Effector memory CD8-positive, alpha-beta T cell (primary cell): ENCODE data around the gene RAB4A.
A peak's percentile ranks its signal among the peaks of the same experiment; 100 is the strongest.

Experiments
- ATAC-seq: fragments of 150-1000 bp; cut with Tn5 transposase; replicated peaks from 2 replicates; pipeline ENCODE4 v1.10.0; 2021; ENCODE audit warnings: mild to moderate bottlenecking, moderate library complexity
- DNase-seq, 3 experiments: peaks; one replicate each; pipeline ENCODE4 v3.0.0; 2021
- H3K27ac Mint-ChIP-seq, 2 donors: one replicate each; pipeline ENCODE4 v1.8.0; 2022; ENCODE audit warnings: mild to moderate bottlenecking in 2 of 2, mixed read lengths in 2 of 2, moderate library complexity in 2 of 2
- H3K27me3 Mint-ChIP-seq, 2 donors: one replicate each; pipeline ENCODE4 v1.8.0; 2022; ENCODE audit warnings: mixed read lengths in 2 of 2
- H3K36me3 Mint-ChIP-seq: one replicate; pipeline ENCODE4 v1.8.0; 2022; ENCODE audit warnings: mild to moderate bottlenecking, moderate library complexity, mixed read lengths; ENCODE audit not compliant: insufficient read depth
- H3K4me1 Mint-ChIP-seq, 2 donors: one replicate each; pipeline ENCODE4 v1.8.0; 2022; ENCODE audit warnings: low read depth in 2 of 2, mixed read lengths in 2 of 2
- H3K4me3 Mint-ChIP-seq, 2 donors: one replicate each; pipeline ENCODE4 v1.8.0; 2022; ENCODE audit warnings: mild to moderate bottlenecking in 2 of 2, mixed read lengths in 2 of 2, moderate library complexity in 2 of 2
- H3K9me3 Mint-ChIP-seq, 2 donors: one replicate each; pipeline ENCODE4 v1.8.0; 2022; ENCODE audit warnings: mixed read lengths in 2 of 2

Gene RAB4A

GRCh38 chr1:229231754-229232119 is 39.2 kb upstream of the RAB4A start:
- Mint-ChIP-seq H3K4me1 (peaks cover 3 to 7% of the 10 kb centered on the region in 2 donors), H3K27ac (no peak overlapping the region), H3K4me3 (no peak overlapping the region), H3K36me3 (no peaks in the 10 kb centered on the region), H3K27me3 (peaks cover 41 to 58% of the 10 kb centered on the region in 2 donors), H3K9me3 (no peaks in the 10 kb centered on the region)
- ATAC-seq (no peak), DNase-seq (no peak)

- no peak overlapping the region for H3K4me3 Mint-ChIP-seq
- H3K4me1 Mint-ChIP-seq, result no peaks in the 10 kb centered on the region
- no peak for DNase-seq
- no peaks in the 10 kb centered on the region for H3K36me3 Mint-ChIP-seq
- ATAC-seq, result no peak
- peak overlapping the region in 1 of 2 donors; percentile 41 for H3K27ac Mint-ChIP-seq
- H3K27me3 Mint-ChIP-seq, result peaks cover 23 to 67% of the 10 kb centered on the region in 2 donors
- no peaks in the 10 kb centered on the region for H3K9me3 Mint-ChIP-seq
Observed at GRCh38 chr1:229234870-229235472, 35.9 kb upstream of the RAB4A start.

GRCh38 chr1:229237320-229237719 is 33.6 kb upstream of the RAB4A start:
- H3K9me3 Mint-ChIP-seq, result no peaks in the 10 kb centered on the region
- ATAC-seq (no peak), DNase-seq (no peak)
- H3K4me1 Mint-ChIP-seq, result no peaks in the 10 kb centered on the region
- no peak overlapping the region for H3K4me3 Mint-ChIP-seq
- H3K27me3 Mint-ChIP-seq, result peaks cover 15 to 47% of the 10 kb centered on the region in 2 donors
- no peaks in the 10 kb centered on the region for H3K36me3 Mint-ChIP-seq
- no peak overlapping the region for H3K27ac Mint-ChIP-seq

- no peaks in the 10 kb centered on the region for H3K36me3 Mint-ChIP-seq
- H3K4me1 Mint-ChIP-seq, result no peaks in the 10 kb centered on the region
- no peaks in the 10 kb centered on the region for H3K9me3 Mint-ChIP-seq
- DNase-seq (no peak), ATAC-seq (no peak)
- H3K27me3 Mint-ChIP-seq, result peaks cover 15 to 47% of the 10 kb centered on the region in 2 donors
- no peak overlapping the region for H3K4me3 Mint-ChIP-seq
- no peak overlapping the region for H3K27ac Mint-ChIP-seq
Observed at GRCh38 chr1:229238231-229238630, 32.7 kb upstream of the RAB4A start.

- H3K36me3 Mint-ChIP-seq, result no peaks in the 10 kb centered on the region
- H3K27ac Mint-ChIP-seq, result no peak overlapping the region
- DNase-seq (no peak), ATAC-seq (no peak)
- H3K27me3 Mint-ChIP-seq, result peaks cover 14 to 40% of the 10 kb centered on the region in 2 donors
- peaks cover 3 to 5% of the 10 kb centered on the region in 2 donors for H3K9me3 Mint-ChIP-seq
- H3K4me1 Mint-ChIP-seq, result no peaks in the 10 kb centered on the region
- H3K4me3 Mint-ChIP-seq, result no peak overlapping the region
Observed at GRCh38 chr1:229238674-229239415, 32.1 kb upstream of the RAB4A start.

GRCh38 chr1:229240532-229240931 is 30.4 kb upstream of the RAB4A start:
- no peaks in the 10 kb centered on the region for H3K36me3 Mint-ChIP-seq
- H3K27me3 Mint-ChIP-seq, result peaks cover 0 to 26% of the 10 kb centered on the region in 2 donors
- no peaks in the 10 kb centered on the region for H3K4me1 Mint-ChIP-seq
- no peak overlapping the region for H3K27ac Mint-ChIP-seq
- ATAC-seq, result no peak
- DNase-seq, result no peak
- H3K4me3 Mint-ChIP-seq, result no peak overlapping the region
- peaks cover 3 to 7% of the 10 kb centered on the region in 2 donors for H3K9me3 Mint-ChIP-seq

GRCh38 chr1:229241390-229241789 is 29.5 kb upstream of the RAB4A start:
- Mint-ChIP-seq H3K4me3 (no peak overlapping the region), H3K4me1 (no peaks in the 10 kb centered on the region), H3K9me3 (peaks cover 3 to 7% of the 10 kb centered on the region in 2 donors), H3K36me3 (no peaks in the 10 kb centered on the region), H3K27ac (no peak overlapping the region), H3K27me3 (peaks cover 0 to 19% of the 10 kb centered on the region in 2 donors)
- DNase-seq (no peak), ATAC-seq (no peak)

- H3K4me1 Mint-ChIP-seq, result peaks cover 0 to under 1% of the 10 kb centered on the region in 2 donors
- no peak overlapping the region for H3K4me3 Mint-ChIP-seq
- DNase-seq (no peak), ATAC-seq (no peak)
- H3K27me3 Mint-ChIP-seq, result peaks cover 0 to 10% of the 10 kb centered on the region in 2 donors
- peaks cover 3 to 7% of the 10 kb centered on the region in 2 donors for H3K9me3 Mint-ChIP-seq
- H3K27ac Mint-ChIP-seq, result no peak overlapping the region
- no peaks in the 10 kb centered on the region for H3K36me3 Mint-ChIP-seq
Observed at GRCh38 chr1:229243638-229244037, 27.3 kb upstream of the RAB4A start.

GRCh38 chr1:229244091-229244490 is 26.8 kb upstream of the RAB4A start:
- H3K4me3 Mint-ChIP-seq, result no peak overlapping the region
- no peak for DNase-seq
- no peaks in the 10 kb centered on the region for H3K36me3 Mint-ChIP-seq
- ATAC-seq, result no peak
- peaks cover 0 to 6% of the 10 kb centered on the region in 2 donors for H3K27me3 Mint-ChIP-seq
- H3K27ac Mint-ChIP-seq, result no peak overlapping the region
- peaks cover 4% of the 10 kb centered on the region in 2 donors for H3K4me1 Mint-ChIP-seq
- H3K9me3 Mint-ChIP-seq, result peaks cover 3 to 7% of the 10 kb centered on the region in 2 donors

- H3K4me1 Mint-ChIP-seq, result peaks cover 11 to 14% of the 10 kb centered on the region in 2 donors
- no peak overlapping the region for H3K27ac Mint-ChIP-seq
- DNase-seq (no peak), ATAC-seq (no peak)
- H3K27me3 Mint-ChIP-seq, result no peaks in the 10 kb centered on the region
- no peak overlapping the region for H3K4me3 Mint-ChIP-seq
- no peaks in the 10 kb centered on the region for H3K36me3 Mint-ChIP-seq
- H3K9me3 Mint-ChIP-seq, result peaks cover 3 to 7% of the 10 kb centered on the region in 2 donors
Observed at GRCh38 chr1:229247871-229248270, 23.0 kb upstream of the RAB4A start.

- Mint-ChIP-seq H3K9me3 (no peaks in the 10 kb centered on the region), H3K36me3 (peaks cover 2% of the 10 kb centered on the region), H3K4me1 (peaks cover 18 to 23% of the 10 kb centered on the region in 2 donors), H3K4me3 (no peak overlapping the region), H3K27me3 (no peaks in the 10 kb centered on the region), H3K27ac (peak overlapping the region in 1 of 2 donors; percentile 22)
- DNase-seq, result no peak
- ATAC-seq, result no peak
Observed at GRCh38 chr1:229248821-229249817, 21.8 kb upstream of the RAB4A start.

- ATAC-seq, result no peak
- H3K9me3 Mint-ChIP-seq, result no peaks in the 10 kb centered on the region
- H3K36me3 Mint-ChIP-seq, result peaks cover 2% of the 10 kb centered on the region
- H3K27me3 Mint-ChIP-seq, result no peaks in the 10 kb centered on the region
- H3K4me3 Mint-ChIP-seq, result no peak overlapping the region
- peak overlapping the region in 1 of 2 donors; percentile 22 for H3K27ac Mint-ChIP-seq
- peaks cover 21 to 28% of the 10 kb centered on the region in 2 donors for H3K4me1 Mint-ChIP-seq
- no peak for DNase-seq
Observed at GRCh38 chr1:229249854-229250644, 20.9 kb upstream of the RAB4A start.

- Mint-ChIP-seq H3K4me1 (peaks cover 21 to 30% of the 10 kb centered on the region in 2 donors), H3K27ac (no peak overlapping the region), H3K27me3 (no peaks in the 10 kb centered on the region), H3K9me3 (no peaks in the 10 kb centered on the region), H3K4me3 (no peak overlapping the region), H3K36me3 (peaks cover 2% of the 10 kb centered on the region)
- ATAC-seq (no peak), DNase-seq (no peak)
Observed at GRCh38 chr1:229251185-229251584, 19.7 kb upstream of the RAB4A start.
